A549 (cell line): ENCODE measurements around the gene SSNA1.

Source experiments
- BCL3 ChIP-seq: fragments of >200 bp; sonication (Bioruptor Twin); formaldehyde crosslinking; IDR thresholded peaks from 3 replicates; pipeline ENCODE4 v1.6.1; 2016
- CTCF ChIP-seq: fragments of >200 bp; sonication (Bioruptor Twin); formaldehyde crosslinking; IDR thresholded peaks from 3 replicates; pipeline ENCODE4 v1.5.1; 2016
- MAFK ChIP-seq: fragments of 450-650 bp; IDR thresholded peaks from 2 replicates; pipeline ENCODE4 v1.6.1; 2014; ENCODE audit not compliant: partially characterized antibody
- MAX ChIP-seq: IDR thresholded peaks from 2 replicates; pipeline ENCODE4 v1.6.1; 2012
- NFE2L2 ChIP-seq: fragments of 150-350 bp; conservative IDR thresholded peaks from 2 replicates; pipeline ENCODE4 v1.6.1; 2014; ENCODE audit warnings: low read length
- POLR2A ChIP-seq: IDR thresholded peaks from 2 replicates; pipeline ENCODE4 v1.6.1; 2012; ENCODE audit warnings: mild to moderate bottlenecking, low read length
- RCOR1 ChIP-seq: fragments of 150-350 bp; IDR thresholded peaks from 2 replicates; pipeline ENCODE4 v1.6.1; 2014; ENCODE audit warnings: antibody characterized with exemption, low read length, low read depth
- TP53 ChIP-seq: fragments of 250-450 bp; sonication (Bioruptor Pico); IDR thresholded peaks from 2 replicates; pipeline ENCODE4 v1.5.0; 2021; ENCODE audit warnings: mild to moderate bottlenecking, moderate library complexity

GRCh38 chr9:137217276-137218211, 29.1 kb downstream of the SSNA1 start:
- TF ChIP-seq POLR2A (no peak), BCL3 (no peak), CTCF (no peak), TP53 (no peak), NFE2L2 (no peak), MAX (no peak), MAFK (no peak), RCOR1 (no peak)
